ENCODE measurements around the gene KLHL29. TPM values are rescaled to one million over a fixed set of nuclear protein-coding genes. Genes with fewer than 3 reads are reported as not detected.

The KLHL29 gene
- total RNA-seq, 1 donor from 2014 or later: 5.5 TPM

- no peak overlapping the region for H3K4me3 Mint-ChIP-seq (ENCODE audit: unreplicated experiment)
- H3K9ac ChIP-seq (ENCODE audit: low read length): no peak overlapping the region
- H3K27me3 Mint-ChIP-seq (ENCODE audit: low read depth, unreplicated experiment): peaks cover 80% of the 10 kb centered on the region
- H3K4me1 Mint-ChIP-seq (ENCODE audit: low read depth, unreplicated experiment): peaks cover 24% of the 10 kb centered on the region
- H3K4me1 ChIP-seq (ENCODE audit: insufficient read depth, low read length): peaks cover 20% of the 10 kb centered on the region
- H3K79me2 ChIP-seq (ENCODE audit: insufficient read depth, low read length): no peaks in the 10 kb centered on the region
- H3K4me2 ChIP-seq (ENCODE audit: low read length): no peak overlapping the region
- FAIRE-seq (no peak), DNase-seq (ENCODE audit: low read depth) (no peak)
- no peaks in the 10 kb centered on the region for H3K9me3 ChIP-seq (ENCODE audit: insufficient read depth, low read depth, low read length)
- H3K27ac ChIP-seq (ENCODE audit: low read depth, low read length): no peak overlapping the region
- H4K20me1 ChIP-seq (ENCODE audit: insufficient read depth, low read length): no peaks in the 10 kb centered on the region
- peaks cover 4% of the 10 kb centered on the region for H3K9me3 Mint-ChIP-seq (ENCODE audit: unreplicated experiment)
- H3K4me3 ChIP-seq (ENCODE audit: insufficient read depth, low read depth, low read length): no peak overlapping the region
- no peaks in the 10 kb centered on the region for H3K36me3 ChIP-seq (ENCODE audit: insufficient read depth, low read length)
- H3K27ac Mint-ChIP-seq (ENCODE audit: unreplicated experiment): no peak overlapping the region
- H3K27me3 ChIP-seq (ENCODE audit: insufficient read depth, low read length): peaks cover 14% of the 10 kb centered on the region
- H3K36me3 Mint-ChIP-seq (ENCODE audit: low read depth, unreplicated experiment): peaks cover 7% of the 10 kb centered on the region
- no peak for TF ChIP-seq EZH2 (IDR thresholded peaks at IDR 0.05; ENCODE audit: insufficient read depth, low read length)
- TF ChIP-seq CTCF (IDR thresholded peaks at IDR 0.05; ENCODE audit: insufficient read depth, low read depth, low read length): no peak
- H2AFZ ChIP-seq (ENCODE audit: low read depth, low read length): no peak overlapping the region
Observed at GRCh38 chr2:23545811-23546210, 160.8 kb downstream of the KLHL29 start.

GRCh38 chr2:23546913-23547312, 161.9 kb downstream of the KLHL29 start:
- peaks cover 4% of the 10 kb centered on the region for H3K9me3 Mint-ChIP-seq (ENCODE audit: unreplicated experiment)
- FAIRE-seq (no peak), DNase-seq (ENCODE audit: low read depth) (no peak)
- Histone ChIP-seq H3K4me3 (ENCODE audit: insufficient read depth, low read depth, low read length) (no peak overlapping the region), H3K79me2 (ENCODE audit: insufficient read depth, low read length) (no peaks in the 10 kb centered on the region), H2AFZ (ENCODE audit: low read depth, low read length) (no peak overlapping the region), H3K36me3 (ENCODE audit: insufficient read depth, low read length) (no peaks in the 10 kb centered on the region), H3K27me3 (ENCODE audit: insufficient read depth, low read length) (peaks cover 10% of the 10 kb centered on the region), H3K27ac (ENCODE audit: low read depth, low read length) (no peak overlapping the region), H3K4me2 (ENCODE audit: low read length) (no peak overlapping the region), H4K20me1 (ENCODE audit: insufficient read depth, low read length) (no peaks in the 10 kb centered on the region), H3K9me3 (ENCODE audit: insufficient read depth, low read depth, low read length) (no peaks in the 10 kb centered on the region), H3K4me1 (ENCODE audit: insufficient read depth, low read length) (peaks cover 20% of the 10 kb centered on the region), H3K9ac (ENCODE audit: low read length) (no peak overlapping the region)
- H3K27ac Mint-ChIP-seq (ENCODE audit: unreplicated experiment): no peak overlapping the region
- no peak overlapping the region for H3K4me3 Mint-ChIP-seq (ENCODE audit: unreplicated experiment)
- peaks cover 3% of the 10 kb centered on the region for H3K36me3 Mint-ChIP-seq (ENCODE audit: low read depth, unreplicated experiment)
- H3K27me3 Mint-ChIP-seq (ENCODE audit: low read depth, unreplicated experiment): peaks cover 76% of the 10 kb centered on the region
- H3K4me1 Mint-ChIP-seq (ENCODE audit: low read depth, unreplicated experiment): peaks cover 21% of the 10 kb centered on the region
- TF ChIP-seq CTCF (IDR thresholded peaks at IDR 0.05; ENCODE audit: insufficient read depth, low read depth, low read length): no peak
- no peak for TF ChIP-seq EZH2 (IDR thresholded peaks at IDR 0.05; ENCODE audit: insufficient read depth, low read length)

GRCh38 chr2:23547725-23548124, 162.7 kb downstream of the KLHL29 start:
- H3K4me1 Mint-ChIP-seq (ENCODE audit: low read depth, unreplicated experiment): peaks cover 18% of the 10 kb centered on the region
- Histone ChIP-seq H4K20me1 (ENCODE audit: insufficient read depth, low read length) (no peaks in the 10 kb centered on the region), H3K9me3 (ENCODE audit: insufficient read depth, low read depth, low read length) (no peaks in the 10 kb centered on the region), H3K4me3 (ENCODE audit: insufficient read depth, low read depth, low read length) (no peak overlapping the region), H3K79me2 (ENCODE audit: insufficient read depth, low read length) (no peaks in the 10 kb centered on the region), H3K4me1 (ENCODE audit: insufficient read depth, low read length) (peaks cover 20% of the 10 kb centered on the region), H3K27me3 (ENCODE audit: insufficient read depth, low read length) (peaks cover 4% of the 10 kb centered on the region), H3K9ac (ENCODE audit: low read length) (no peak overlapping the region), H3K36me3 (ENCODE audit: insufficient read depth, low read length) (no peaks in the 10 kb centered on the region), H2AFZ (ENCODE audit: low read depth, low read length) (no peak overlapping the region), H3K27ac (ENCODE audit: low read depth, low read length) (no peak overlapping the region), H3K4me2 (ENCODE audit: low read length) (no peak overlapping the region)
- H3K36me3 Mint-ChIP-seq (ENCODE audit: low read depth, unreplicated experiment): peaks cover 3% of the 10 kb centered on the region
- H3K27me3 Mint-ChIP-seq (ENCODE audit: low read depth, unreplicated experiment): peaks cover 72% of the 10 kb centered on the region
- FAIRE-seq: no peak
- no peak for DNase-seq (ENCODE audit: low read depth)
- peaks cover 4% of the 10 kb centered on the region for H3K9me3 Mint-ChIP-seq (ENCODE audit: unreplicated experiment)
- no peak overlapping the region for H3K27ac Mint-ChIP-seq (ENCODE audit: unreplicated experiment)
- no peak overlapping the region for H3K4me3 Mint-ChIP-seq (ENCODE audit: unreplicated experiment)
- TF ChIP-seq CTCF (IDR thresholded peaks at IDR 0.05; ENCODE audit: insufficient read depth, low read depth, low read length) (no peak), EZH2 (IDR thresholded peaks at IDR 0.05; ENCODE audit: insufficient read depth, low read length) (no peak)
